Stimulated activated naive CD4-positive, alpha-beta T cell treated with Interleukin-2 at 50 U/mL for 16 hours (primary cell): ENCODE measurements around the gene UCHL5.

Experiments
- DNase-seq: peaks from one replicate; lab custom pipeline; 2025; lab: John Stamatoyannopoulos, UW

The UCHL5 gene

DNA sequence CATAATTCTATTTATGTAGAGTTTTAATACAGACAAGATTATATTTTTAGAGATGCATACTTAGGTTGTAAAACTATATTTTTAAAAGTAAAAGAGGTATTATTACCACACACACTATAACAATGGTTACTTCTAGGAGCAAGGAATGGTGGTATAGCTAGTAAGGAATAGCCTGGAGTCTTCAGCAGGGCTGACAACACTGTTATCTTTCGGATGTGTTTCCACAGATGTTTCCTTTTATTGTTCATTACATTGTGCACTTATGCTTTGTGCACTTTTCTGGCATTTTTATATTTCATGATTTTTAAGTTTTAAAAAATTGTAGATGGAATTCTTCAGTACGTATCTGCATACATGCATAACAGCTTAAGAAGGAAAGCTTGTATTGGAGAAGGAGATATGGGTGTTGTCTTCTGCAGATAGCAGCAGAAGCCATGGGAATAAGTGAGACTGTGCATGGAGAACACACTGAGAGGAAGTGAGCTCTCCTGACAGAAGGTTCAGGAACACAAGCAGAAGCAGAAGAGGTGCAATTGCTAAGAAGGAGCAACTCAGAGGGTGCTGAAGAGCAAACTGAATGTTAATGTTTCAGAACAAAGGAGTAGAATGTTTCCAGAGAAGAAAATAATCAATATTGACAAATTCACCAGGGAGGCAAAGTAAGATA lies 91.8 kb downstream of the UCHL5 start:
- no peak for DNase-seq

DNA sequence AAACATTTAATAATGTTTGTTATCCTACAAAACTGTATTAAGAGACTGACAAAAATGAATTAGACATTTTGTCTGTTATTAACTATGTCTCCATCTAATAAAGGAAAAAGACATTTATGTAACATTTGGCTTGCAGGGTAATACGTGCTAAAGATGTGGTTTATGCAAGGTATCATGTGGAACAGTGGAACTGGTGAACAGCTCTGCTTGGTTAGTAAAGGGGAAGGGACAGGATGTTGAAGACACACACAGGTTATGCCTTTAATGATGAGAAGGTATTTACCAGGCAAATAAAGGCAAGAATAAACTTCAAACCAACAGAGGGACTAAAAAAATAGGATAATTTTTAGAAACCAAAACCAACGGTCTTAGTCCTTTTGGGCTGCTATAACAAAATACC lies 93.1 kb downstream of the UCHL5 start:
- no peak for DNase-seq

DNA sequence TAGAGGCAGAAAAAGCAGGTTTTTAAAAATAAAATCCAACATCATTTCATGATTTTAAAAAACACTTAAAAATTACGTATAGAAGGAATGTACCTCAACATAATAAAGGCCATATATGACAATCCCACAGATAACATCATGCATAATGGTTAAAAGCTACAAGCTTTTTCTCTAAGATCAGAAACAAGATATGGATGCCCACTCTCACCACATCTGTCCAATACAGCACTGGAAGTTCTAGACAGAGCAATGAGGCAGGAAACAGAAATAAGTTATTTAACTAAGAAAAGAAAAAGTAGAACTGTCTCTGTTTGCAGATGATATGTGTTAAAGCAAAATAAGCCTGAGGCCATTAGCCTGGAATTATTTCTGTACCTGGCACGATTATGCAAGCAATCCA lies 96.3 kb downstream of the UCHL5 start:
- DNase-seq: no peak
